GM12801 (cell line): ENCODE data around the gene TST.

Experiments used
- TF ChIP-seq, protein P1 (sequence below): IDR thresholded peaks from one replicate; pipeline ENCODE4 v1.5.1; 2011; ENCODE audit warnings: control low read depth; ENCODE audit not compliant: insufficient read length; ENCODE audit errors: extremely low read depth

The TST gene

GRCh38 chr22:36999463-36999862 is 19.8 kb downstream of the TST start:
- TF ChIP-seq, protein P1, sequence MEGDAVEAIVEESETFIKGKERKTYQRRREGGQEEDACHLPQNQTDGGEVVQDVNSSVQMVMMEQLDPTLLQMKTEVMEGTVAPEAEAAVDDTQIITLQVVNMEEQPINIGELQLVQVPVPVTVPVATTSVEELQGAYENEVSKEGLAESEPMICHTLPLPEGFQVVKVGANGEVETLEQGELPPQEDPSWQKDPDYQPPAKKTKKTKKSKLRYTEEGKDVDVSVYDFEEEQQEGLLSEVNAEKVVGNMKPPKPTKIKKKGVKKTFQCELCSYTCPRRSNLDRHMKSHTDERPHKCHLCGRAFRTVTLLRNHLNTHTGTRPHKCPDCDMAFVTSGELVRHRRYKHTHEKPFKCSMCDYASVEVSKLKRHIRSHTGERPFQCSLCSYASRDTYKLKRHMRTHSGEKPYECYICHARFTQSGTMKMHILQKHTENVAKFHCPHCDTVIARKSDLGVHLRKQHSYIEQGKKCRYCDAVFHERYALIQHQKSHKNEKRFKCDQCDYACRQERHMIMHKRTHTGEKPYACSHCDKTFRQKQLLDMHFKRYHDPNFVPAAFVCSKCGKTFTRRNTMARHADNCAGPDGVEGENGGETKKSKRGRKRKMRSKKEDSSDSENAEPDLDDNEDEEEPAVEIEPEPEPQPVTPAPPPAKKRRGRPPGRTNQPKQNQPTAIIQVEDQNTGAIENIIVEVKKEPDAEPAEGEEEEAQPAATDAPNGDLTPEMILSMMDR, result no peak

DNA sequence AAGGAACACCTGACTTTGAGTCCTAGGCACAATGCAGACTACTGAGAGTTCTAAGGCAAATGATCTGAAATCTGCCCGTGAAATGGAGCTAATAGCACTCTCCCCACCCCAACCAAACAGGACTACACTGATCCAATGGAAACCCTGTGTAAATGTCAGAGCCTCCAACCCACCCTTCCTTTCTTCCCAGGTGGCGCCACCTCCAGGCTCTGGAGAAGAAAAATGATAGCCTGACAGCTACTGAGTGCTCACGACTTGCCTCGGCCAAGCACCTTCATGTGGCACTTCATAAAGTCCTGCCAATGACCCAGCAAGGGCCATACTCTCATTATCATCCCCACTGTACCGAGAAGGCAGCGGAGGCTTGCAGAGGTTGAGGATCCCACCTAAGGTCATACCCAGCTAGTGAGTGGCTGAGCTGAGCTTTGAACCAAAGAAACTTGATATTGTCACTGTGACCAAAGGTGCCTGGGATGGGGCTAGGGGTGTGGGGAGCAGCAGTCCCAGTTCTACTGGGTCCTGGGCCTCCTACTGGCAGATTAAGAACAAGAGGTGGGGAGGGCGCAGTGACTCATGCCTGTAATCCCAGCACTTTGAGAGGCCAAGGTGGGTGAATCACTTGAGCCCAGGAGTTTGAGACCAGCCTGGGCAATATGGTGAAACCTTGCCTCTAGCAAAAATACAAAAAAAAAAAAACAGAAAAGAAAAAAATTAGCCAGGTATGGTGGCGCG is 20.5 kb downstream of the TST start:
- TF ChIP-seq, protein P1, result no peak

DNA sequence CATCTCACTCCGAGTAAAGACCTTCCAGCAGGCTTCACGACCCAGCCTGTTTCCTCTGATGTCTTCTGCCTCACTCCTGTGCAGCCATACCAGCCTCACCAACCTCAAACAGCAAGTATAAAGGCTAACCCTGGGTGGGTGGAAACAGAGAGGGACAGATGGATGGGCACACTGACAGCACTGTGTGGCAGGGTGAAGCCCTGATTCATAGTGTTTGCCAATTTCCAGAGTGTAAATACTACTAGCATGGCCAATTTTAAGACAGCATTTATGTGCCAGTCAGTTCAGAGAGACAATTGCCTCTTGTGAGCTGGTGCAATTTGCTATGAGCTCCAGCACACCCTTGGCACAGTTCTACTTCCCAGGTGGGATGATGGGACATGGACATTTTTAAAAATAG is 21.5 kb downstream of the TST start:
- TF ChIP-seq, protein P1, result no peak

DNA sequence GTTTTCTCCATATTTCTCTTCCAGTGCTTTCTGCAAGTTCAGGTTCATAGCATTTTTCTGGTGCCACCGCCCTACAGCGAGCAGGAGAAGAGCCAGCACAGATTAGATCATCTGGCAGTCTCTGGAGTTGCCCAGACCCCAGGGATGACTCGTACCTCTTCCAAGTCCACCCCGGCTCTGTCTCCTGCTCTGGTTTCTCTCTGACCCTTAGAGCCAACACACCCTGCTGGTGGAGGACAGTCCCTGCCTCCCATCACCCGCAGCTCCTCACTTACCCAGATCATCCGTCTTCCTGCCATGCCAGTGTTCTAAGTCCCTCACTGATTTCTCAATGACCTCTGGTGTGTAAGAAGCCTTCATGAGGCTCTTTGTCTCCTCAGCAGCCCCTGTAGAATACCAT is 28.0 kb downstream of the TST start:
- TF ChIP-seq, protein P1, result no peak

GRCh38 chr22:36990457-36990856 is 28.8 kb downstream of the TST start:
- TF ChIP-seq, protein P1, result no peak

- TF ChIP-seq, protein P1, result no peak
Measured at GRCh38 chr22:36988075-36988832, 31.0 kb downstream of the TST start.

DNA sequence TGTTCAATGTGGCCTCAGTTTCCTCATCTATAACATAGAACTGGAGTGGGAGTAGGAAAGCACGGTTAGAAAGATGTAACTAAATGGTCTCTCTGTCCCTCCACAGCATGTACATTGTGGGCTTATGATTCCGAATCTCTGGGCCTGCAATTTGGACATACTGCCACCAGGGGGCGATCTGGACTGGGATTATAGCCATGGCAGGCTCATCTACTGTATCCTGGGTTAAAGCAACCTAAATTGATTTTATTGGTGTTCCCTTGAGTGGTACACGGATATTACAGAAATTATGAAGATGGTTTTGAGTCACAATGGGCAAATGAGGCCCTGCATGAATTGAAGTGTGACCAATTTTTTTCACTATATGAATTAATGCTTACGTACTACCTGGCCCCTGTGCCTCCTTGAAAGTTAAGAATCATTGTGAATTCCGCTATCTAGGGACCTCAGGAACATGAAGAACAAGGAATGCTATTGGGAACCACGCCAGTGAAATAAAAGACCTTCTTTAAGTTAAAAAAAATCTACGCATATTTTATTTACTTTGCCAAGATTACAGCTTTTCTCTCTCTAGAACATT is 32.9 kb downstream of the TST start:
- TF ChIP-seq, protein P1, result no peak
